NCI-H187 (cell line): Measurements from ENCODE around the gene LRAT.
"Not testable (repeated sequence)": the region's sequence is repeated elsewhere in the genome, so short reads cannot be mapped to it uniquely, and the experiment has no call there.

ENCODE experiments used
- DNase-seq, 2 experiments: peaks; one replicate each; lab custom pipeline; 2025; lab: John Stamatoyannopoulos, UW

The LRAT gene

GRCh38 chr4:154743683-154744340, at the start of gene LRAT:
TSS of gene LRAT (plus strand) at chr4:154744000. CDS start at chr4:154744327, 327 bp downstream.
- DNase-seq = no peak

- DNase-seq = no peak
Observed at GRCh38 chr4:154707877-154708276, 35.9 kb upstream of the LRAT start.

GRCh38 chr4:154709550-154709949, 34.2 kb upstream of the LRAT start:
- DNase-seq = no peak

- no peak for DNase-seq
Observed at GRCh38 chr4:154711522-154711921, 32.3 kb upstream of the LRAT start.

- no peak for DNase-seq
Observed at GRCh38 chr4:154714339-154715040, 29.3 kb upstream of the LRAT start.

GRCh38 chr4:154719087-154719486, 24.7 kb upstream of the LRAT start:
- no peak for DNase-seq

- DNase-seq = no peak
Observed at GRCh38 chr4:154720123-154720522, 23.7 kb upstream of the LRAT start.

- no peak for DNase-seq
Observed at GRCh38 chr4:154720618-154721267, 23.1 kb upstream of the LRAT start.

GRCh38 chr4:154722262-154722661, 21.5 kb upstream of the LRAT start:
- DNase-seq = no peak

GRCh38 chr4:154723601-154724000, 20.2 kb upstream of the LRAT start:
- DNase-seq = not testable (repeated sequence)

GRCh38 chr4:154727540-154727939, 16.3 kb upstream of the LRAT start:
- no peak for DNase-seq

- DNase-seq = no peak
Observed at GRCh38 chr4:154731756-154732155, 12.0 kb upstream of the LRAT start.

GRCh38 chr4:154732669-154733068, 11.1 kb upstream of the LRAT start:
- DNase-seq = no peak

GRCh38 chr4:154736770-154737169, 7.0 kb upstream of the LRAT start:
- DNase-seq = no peak

- DNase-seq = no peak
Observed at GRCh38 chr4:154738426-154738825, 5.4 kb upstream of the LRAT start.

GRCh38 chr4:154739111-154739510, 4.7 kb upstream of the LRAT start:
- no peak for DNase-seq

- no peak for DNase-seq
Observed at GRCh38 chr4:154740462-154740861, 3.3 kb upstream of the LRAT start.

- no peak for DNase-seq
Observed at GRCh38 chr4:154741131-154741665, 2.6 kb upstream of the LRAT start.

GRCh38 chr4:154741922-154742850, 1.6 kb upstream of the LRAT start:
- no peak for DNase-seq

GRCh38 chr4:154744341-154744926, 634 bp downstream of the LRAT start:
- DNase-seq = no peak

GRCh38 chr4:154757713-154758112, 13.9 kb downstream of the LRAT start:
- DNase-seq = no peak
